ENCODE measurements around the gene MXI1.
"Not testable (repeated sequence)": the region's sequence is repeated elsewhere in the genome, so short reads cannot be mapped to it uniquely, and the experiment has no call there.

The MXI1 gene

GRCh38 chr10:110179220-110179619 lies 28.2 kb upstream of the MXI1 start:
- no peak overlapping the region for H3K4me3 ChIP-seq (replicated peaks; ENCODE audit: low read depth, low read length)
- DNase-seq (ENCODE audit: extremely low read depth, low read depth), result no peak
- TF ChIP-seq, protein P1, sequence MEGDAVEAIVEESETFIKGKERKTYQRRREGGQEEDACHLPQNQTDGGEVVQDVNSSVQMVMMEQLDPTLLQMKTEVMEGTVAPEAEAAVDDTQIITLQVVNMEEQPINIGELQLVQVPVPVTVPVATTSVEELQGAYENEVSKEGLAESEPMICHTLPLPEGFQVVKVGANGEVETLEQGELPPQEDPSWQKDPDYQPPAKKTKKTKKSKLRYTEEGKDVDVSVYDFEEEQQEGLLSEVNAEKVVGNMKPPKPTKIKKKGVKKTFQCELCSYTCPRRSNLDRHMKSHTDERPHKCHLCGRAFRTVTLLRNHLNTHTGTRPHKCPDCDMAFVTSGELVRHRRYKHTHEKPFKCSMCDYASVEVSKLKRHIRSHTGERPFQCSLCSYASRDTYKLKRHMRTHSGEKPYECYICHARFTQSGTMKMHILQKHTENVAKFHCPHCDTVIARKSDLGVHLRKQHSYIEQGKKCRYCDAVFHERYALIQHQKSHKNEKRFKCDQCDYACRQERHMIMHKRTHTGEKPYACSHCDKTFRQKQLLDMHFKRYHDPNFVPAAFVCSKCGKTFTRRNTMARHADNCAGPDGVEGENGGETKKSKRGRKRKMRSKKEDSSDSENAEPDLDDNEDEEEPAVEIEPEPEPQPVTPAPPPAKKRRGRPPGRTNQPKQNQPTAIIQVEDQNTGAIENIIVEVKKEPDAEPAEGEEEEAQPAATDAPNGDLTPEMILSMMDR (IDR thresholded peaks at IDR 0.05; ENCODE audit: low read depth, low read length, missing control alignments), result no peak

DNA sequence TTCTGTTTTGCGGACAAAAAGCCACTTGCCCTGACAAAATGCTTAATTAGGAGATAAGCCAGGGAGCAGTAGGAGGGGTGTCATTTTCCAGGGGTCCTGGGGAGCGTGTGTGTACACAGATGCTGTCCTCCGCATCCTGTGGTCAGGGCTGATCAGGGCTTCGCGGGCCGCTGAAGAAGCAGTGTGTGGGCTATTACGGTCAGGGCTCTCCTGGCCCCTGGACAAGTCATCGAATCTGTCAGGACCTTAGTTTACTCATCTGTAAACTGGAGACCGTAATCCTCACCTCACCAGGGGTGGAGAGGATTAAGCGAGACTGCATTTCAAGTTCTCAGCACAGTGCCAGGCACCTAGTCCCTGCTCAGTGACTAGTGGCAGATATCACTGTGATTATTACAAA lies 26.0 kb upstream of the MXI1 start:
- no peak overlapping the region for H3K4me3 ChIP-seq (replicated peaks; ENCODE audit: low read depth, low read length)
- TF ChIP-seq, protein P1 (IDR thresholded peaks at IDR 0.05; ENCODE audit: low read depth, low read length, missing control alignments), result no peak
- no peak for DNase-seq (ENCODE audit: extremely low read depth, low read depth)

- TF ChIP-seq, protein P1 (IDR thresholded peaks at IDR 0.05; ENCODE audit: low read depth, low read length, missing control alignments), result no peak
- DNase-seq (ENCODE audit: extremely low read depth, low read depth), result no peak
- no peak overlapping the region for H3K4me3 ChIP-seq (replicated peaks; ENCODE audit: low read depth, low read length)
Observed at GRCh38 chr10:110181911-110182310, 25.5 kb upstream of the MXI1 start.

DNA sequence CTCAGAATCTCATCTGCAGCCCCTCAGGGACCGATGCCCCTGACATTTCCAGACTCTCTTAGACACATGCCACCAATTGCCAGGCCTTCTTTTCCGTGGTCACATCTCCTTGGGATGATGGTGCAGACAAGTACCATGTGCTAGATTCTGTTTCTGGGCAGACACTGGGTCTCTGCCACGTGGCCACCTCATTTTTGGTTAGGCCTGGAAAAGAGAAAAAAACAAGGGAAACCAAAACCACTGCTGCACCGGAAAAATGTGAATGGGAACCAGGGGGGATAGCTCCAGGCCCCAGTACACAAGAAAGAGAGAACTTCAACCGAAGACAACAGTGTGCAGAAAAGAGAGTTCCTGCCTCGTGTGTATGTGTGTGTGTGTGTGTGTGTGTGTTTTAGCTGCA lies 23.0 kb upstream of the MXI1 start:
- DNase-seq (ENCODE audit: extremely low read depth, low read depth), result no peak
- no peak overlapping the region for H3K4me3 ChIP-seq (replicated peaks; ENCODE audit: low read depth, low read length)
- TF ChIP-seq, protein P1 (IDR thresholded peaks at IDR 0.05; ENCODE audit: low read depth, low read length, missing control alignments), result no peak

- H3K4me3 ChIP-seq (replicated peaks; ENCODE audit: low read depth, low read length); DNase-seq (ENCODE audit: extremely low read depth, low read depth): not testable (repeated sequence)
Observed at GRCh38 chr10:110185646-110186182, 21.7 kb upstream of the MXI1 start.

DNA sequence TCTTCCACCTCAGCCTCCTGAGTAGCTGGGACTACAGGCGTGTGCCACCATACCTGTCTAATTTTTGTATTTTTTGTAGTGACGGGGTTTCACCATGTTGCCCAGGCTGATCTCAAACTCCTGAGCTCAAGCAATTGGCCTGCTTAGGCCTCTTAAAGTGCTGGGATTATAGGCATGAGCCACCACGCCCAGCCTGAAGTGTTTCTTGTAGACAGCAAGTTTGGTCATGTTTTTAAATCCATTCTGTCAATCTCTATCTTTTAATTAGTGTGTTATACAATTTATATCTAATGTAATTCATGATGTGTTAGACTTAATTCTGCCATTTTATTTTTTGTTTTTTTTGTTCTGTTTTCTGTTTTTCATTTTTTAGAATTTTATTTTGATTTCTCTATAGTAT lies 17.2 kb upstream of the MXI1 start:
- DNase-seq (ENCODE audit: extremely low read depth, low read depth), result no peak
- H3K4me3 ChIP-seq (replicated peaks; ENCODE audit: low read depth, low read length), result no peak overlapping the region
- TF ChIP-seq, protein P1 (IDR thresholded peaks at IDR 0.05; ENCODE audit: low read depth, low read length, missing control alignments), result no peak

DNA sequence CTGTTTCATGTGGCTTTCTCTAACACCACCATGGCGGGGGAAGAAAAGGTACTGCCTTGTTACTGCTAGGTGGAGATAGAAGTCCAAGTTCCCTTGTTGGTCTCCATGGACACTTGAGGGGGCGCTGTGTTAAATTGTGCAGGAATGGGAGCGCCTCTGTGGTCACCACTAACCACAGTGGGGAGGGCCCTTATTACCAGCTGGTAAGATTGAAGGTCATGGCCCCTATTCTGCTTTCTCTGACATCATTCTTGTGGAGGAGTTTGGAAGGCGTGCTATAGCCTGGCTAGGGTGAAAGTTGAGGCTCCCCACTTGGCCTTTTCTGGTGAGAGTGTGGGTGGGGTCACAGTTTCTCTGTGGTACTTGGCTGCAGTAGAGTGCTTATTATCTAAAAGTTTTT lies 14.9 kb upstream of the MXI1 start:
- DNase-seq (ENCODE audit: extremely low read depth, low read depth), result no peak
- H3K4me3 ChIP-seq (replicated peaks; ENCODE audit: low read depth, low read length), result no peak overlapping the region
- TF ChIP-seq, protein P1 (IDR thresholded peaks at IDR 0.05; ENCODE audit: low read depth, low read length, missing control alignments), result peak; percentile 20

All from HFF-Myc (cell line).